HG03196 (cell line): ENCODE data around the gene ABTB2.
"Not testable (repeated sequence)": the region's sequence is repeated elsewhere in the genome, so short reads cannot be mapped to it uniquely, and the experiment has no call there.

Source experiments
- ATAC-seq: cut with Tn5 transposase; IDR thresholded peaks from one replicate; pipeline ENCODE4 v1.9.1; 2021; ENCODE audit not compliant: unreplicated experiment

Gene ABTB2

GRCh38 chr11:34197256-34197655 is 160.6 kb downstream of the ABTB2 start:
- no peak for ATAC-seq

- ATAC-seq, result no peak
These were observed 163.1 kb downstream of the ABTB2 start for GRCh38 chr11:34194576-34195335.

DNA sequence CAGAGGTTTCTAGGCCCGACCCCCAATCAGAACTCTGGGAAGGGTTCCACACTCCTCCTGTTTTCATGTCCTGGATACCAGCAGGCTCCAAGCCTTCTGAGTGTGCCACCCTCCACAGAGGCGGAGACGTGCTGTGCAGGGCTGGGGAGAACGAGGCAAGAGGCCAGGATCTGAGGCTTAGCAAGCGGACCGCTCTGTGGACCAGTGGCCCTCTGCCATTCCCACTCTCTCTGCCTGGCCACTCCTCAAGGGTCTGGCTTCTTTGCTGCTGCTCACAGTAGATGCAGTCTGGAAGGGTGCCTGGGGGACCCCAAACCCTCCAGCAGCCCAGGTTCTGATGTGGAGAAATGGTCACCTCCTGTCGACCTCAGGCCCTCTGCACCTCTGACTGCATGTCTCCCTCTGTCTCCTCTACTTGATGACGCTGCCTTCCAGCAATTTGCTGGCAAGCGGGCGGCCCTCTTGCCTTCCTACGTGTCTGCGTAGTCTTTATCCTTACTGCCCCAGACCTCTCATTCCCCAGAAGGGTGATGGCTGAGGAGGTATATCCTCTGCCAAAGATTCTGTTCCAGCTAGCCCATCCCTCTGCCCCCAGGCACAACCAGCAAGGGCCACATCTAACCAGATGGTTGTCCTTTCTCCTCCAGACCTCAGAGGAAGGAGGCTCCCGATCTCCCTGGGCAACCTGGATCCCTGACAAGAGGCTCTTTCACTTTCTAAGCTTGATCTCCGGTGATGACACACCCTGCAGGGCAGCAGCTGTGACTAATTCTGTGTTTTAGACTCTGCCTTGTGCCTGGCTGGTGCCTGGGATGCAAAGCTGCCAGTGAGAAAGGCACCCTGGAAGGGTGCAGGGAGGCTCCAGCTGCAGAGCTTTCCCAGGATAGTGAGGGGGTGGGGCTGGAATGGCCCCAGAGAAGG is 165.1 kb downstream of the ABTB2 start:
- no peak for ATAC-seq

DNA sequence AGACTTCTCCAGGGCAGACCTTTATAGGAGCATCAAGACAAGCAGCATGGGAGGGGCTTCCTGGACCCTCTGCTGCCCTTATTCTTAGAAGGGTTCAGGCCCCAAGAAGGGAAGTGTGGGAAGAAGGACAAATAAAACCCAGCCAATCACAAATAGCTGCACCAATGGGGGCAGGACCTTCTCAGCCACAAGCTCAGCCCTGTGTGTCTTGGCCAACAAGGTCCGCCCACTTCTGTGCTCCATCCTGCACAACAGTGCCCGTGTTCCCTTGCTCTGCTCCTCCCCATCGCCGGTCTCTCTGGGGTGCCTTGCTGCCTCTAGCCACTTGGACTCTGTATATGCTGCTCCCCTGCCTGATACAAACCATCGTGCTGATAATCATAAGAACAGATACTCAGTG is 166.2 kb downstream of the ABTB2 start:
- ATAC-seq, result no peak

- no peak for ATAC-seq
These were observed 167.3 kb downstream of the ABTB2 start for GRCh38 chr11:34190192-34191139.

DNA sequence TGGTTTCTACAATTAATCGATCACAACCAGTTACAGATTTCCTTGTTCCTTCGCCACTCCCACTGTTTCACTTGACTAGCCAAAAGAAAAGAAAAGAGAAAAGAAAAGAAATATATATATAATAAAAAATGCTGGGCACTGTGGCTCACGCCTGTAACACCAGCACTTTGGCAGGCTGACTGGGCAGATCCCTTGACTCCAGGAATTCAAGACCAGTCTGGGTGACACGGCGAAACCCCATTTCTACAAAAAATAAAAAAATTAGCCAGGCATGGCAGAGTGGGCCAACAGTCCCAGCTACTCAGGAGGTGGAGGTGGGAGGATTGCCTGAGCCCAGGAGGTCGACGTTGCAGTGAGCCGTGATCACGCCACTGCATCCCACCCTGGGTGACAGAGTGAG is 168.6 kb downstream of the ABTB2 start:
- no peak for ATAC-seq

DNA sequence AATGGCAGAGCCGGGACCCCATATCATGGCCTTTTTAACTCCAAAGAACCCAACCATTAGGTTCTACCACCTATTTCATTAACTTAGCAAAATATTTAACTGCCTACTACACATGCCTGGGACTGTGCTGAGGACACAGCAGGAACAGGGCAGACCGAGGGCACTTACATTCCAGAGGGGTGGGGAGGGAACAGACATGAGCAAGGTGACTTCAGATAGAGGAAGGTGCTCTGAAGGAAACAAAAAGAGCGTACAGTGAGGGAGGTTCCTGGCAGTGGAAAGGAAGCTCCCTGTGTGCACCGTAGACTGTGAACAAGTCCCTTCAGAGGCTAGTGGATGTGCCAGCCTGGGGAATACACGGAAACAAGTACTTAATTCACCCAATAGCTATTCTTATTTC is 169.6 kb downstream of the ABTB2 start:
- no peak for ATAC-seq

DNA sequence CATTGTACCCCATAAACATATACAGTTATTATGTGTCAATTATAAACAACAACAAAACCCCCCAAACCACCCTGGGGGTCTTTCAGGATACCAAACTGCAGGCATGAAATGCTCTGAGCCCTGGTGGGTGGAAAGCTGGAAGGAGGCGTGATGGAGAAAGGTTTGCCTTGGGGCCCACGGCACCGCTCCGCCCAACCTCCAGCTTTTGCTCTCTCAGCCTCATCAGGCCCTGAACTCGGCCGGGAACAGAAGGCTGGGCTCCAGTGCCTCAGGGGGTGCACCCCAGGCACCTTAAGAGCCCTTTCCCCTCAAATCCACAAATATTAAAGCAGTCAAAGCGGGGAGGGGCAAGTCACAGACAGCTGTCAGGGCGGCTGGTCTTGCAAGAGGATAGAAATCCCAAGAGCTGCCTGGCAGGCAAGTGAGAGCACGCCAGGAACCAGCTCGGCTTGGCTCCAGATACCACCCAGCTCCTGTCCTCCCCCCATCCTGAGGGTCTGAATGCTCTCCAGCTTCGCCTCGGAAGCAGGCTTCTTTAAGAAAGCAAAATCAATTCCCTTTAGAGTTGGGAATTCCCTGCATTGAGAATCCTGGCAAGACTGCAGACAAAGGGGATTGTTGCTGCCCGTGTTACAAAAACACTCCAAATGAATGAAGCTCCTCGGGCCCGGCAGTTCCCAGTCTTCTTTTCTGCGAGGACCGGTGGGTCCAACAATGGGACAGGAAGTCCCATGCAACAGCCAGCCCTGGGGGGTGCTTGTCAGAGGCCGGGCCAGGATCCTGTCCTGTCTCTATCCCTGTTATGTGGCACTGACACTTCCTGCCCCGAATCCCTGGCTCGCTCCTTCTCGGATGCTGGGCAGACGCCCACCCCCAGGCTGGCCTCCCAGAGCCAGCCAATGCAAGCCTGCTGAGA is 171.6 kb downstream of the ABTB2 start:
- no peak for ATAC-seq

DNA sequence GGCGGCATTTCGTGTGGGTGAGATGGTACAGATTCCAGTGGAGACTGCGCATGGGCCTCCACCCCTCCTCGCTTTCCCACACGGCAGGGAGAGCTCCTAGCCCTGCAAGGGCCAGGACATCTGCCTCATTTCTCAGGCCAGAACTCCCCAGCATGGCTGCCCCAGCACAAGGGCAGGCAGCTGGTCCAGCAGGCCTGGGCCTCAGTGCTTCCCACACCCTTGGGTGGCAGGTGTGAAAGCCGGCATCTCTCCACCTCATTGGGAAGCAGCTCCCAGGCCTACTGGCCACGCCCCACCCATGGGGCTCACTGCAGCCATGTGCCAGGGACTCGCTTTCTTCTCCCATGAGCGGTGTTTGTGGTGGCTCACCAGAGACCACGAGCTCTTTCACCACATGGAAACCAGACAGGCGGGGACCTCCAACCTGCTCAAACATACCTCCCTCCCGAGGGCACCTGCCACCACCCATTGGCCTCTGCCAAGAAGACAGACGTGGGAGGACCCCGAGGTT is 173.2 kb downstream of the ABTB2 start:
- no peak for ATAC-seq

DNA sequence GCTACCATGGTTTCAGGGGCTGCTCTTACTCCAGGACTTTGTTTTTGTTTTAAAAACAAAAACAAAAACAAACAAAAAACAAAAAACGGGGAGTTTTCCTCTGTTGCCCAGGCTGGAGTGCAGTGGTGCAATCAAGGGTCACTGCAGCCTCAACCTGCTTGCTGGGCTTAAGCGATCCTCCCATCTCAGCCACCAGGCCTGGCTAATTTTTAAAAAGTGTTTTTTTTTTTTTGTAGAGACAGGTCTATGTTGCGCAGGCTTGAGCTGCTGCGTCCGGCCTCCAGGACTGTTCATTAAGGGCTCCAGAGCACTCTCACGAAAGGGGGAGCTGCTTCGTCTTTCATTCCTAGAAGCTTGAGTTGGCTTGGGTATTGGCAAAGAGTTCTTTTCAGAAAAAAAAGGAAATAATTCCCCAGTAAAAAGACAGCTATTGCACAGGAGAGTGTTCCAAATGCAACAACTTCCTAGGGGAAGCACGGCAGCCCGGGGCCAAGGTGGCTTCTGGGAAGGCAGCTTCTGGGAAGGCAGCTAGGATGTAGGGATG is 173.9 kb downstream of the ABTB2 start:
- no peak for ATAC-seq

DNA sequence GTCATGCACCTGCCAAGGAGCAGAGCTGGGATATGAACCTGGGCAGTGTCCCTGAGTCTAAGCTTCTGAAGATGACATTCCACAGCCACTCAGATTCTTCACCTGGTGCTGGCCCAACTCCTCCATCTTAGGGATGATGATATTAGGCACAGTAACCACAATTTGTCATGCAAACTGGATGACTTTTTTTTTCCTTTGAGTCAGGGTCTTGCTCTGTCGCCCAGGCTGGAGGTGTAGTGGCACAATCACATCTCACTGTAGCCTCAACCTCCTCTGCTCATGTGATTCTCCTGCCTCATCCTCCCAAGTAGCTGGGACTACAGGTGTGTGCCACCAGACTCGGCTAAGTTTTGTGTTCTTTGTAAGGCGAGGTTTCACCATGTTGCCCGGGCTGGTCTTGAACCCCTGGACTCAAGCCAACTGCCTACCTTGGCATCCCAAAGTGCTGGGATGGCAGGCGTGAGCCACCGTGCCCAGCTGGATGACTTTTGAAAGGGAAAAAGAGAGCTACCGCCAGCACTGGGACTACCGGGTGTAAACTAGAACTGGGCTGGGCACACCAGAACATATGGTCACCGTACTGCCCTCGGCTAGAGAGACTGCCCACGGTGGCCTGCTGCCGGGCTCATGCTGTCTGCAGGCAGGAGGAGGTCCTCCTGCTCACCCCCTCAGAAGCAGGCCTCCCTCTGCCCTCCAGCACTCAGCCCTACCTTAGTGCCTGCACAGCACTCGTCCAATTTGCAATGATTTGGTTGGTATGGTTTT is 174.7 kb downstream of the ABTB2 start:
- ATAC-seq, result no peak

GRCh38 chr11:34182425-34182824 is 175.4 kb downstream of the ABTB2 start:
- ATAC-seq, result no peak

GRCh38 chr11:34181856-34182405 is 175.9 kb downstream of the ABTB2 start:
- ATAC-seq, result no peak

- no peak for ATAC-seq
These were observed 176.6 kb downstream of the ABTB2 start for GRCh38 chr11:34181251-34181650.

- not testable (repeated sequence) for ATAC-seq
These were observed 177.0 kb downstream of the ABTB2 start for GRCh38 chr11:34180814-34181165.

DNA sequence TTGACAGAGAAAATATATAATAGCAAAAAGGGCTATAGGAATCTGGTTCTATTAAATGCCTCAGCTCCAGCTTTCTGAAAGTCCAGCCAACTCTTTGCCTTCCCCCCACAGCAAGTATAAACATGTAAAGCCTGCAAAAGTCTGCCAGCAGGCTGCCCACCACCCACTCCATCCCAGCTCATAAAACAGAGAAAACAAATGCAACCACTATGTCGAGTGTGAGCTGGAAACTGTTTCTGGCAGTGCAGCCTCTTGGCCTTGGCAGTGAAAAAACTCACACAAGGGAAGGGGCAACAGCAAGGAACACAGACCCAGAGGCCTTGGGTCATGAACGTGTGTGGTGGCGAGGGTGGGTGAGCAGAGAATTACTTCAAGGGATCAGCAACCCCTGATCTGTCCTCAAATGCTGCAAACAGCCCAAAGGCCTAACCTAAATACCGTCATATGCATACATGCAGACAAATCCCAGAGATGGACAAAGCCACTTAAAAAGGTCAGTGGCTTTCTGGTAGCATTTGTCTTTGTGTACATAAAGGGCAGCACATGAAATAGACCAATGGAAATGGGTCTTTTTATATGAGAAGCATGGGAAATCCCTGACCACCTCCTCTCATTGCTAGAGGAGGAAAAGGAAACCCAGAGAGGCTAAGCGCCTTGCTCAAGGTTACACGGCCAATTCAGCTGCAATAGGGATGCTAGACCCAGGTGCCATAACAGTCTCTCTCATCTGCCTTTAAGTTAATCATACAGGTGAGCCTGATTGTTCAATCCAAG is 177.6 kb downstream of the ABTB2 start:
- ATAC-seq, result no peak

DNA sequence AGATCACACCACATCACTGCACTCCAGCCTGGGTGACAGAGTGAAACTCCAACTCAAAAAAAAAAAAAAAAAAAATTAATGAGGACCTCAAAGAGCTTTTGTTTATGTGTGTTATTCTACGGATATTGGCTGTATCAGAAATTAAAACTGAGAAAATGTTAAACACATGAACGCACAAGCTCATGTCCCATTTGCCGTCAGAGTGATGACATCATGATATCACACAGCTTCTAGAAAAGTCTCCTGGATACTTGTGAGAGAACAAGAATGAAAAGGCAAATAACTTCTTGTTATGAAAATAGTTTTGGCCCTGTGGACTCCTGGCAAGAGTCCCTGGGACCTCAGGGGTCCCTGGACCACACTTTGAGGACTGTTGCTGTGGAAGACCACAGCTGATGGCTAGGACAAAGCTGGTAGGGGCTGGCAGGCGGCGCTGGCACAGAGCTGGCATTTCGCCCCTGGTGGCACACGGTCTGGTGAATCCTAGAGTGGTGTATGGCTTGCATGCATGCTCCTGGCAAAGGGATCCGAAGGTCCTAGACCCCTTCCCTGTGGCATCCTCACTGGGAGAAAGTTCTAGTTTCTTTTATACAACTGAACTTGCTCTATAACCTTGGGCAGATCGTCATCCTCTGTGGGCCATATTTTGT is 178.7 kb downstream of the ABTB2 start:
- no peak for ATAC-seq
